GM23338 (cell line): ENCODE data around the gene MYO3B. TPM values are rescaled to one million over a fixed set of nuclear protein-coding genes. Genes with fewer than 3 reads are reported as not detected.

Experiments used
- ATAC-seq: fragments of 200-7000 bp; cut with Tn5 transposase; 3 replicates; pipeline ENCODE4 v1.9.1; 2020
- DNase-seq: peaks from one replicate; pipeline ENCODE4 v3.0.0-alpha.2; 2015; ENCODE audit warnings: low spot score
- H2AFZ ChIP-seq: fragments of 200-600 bp; sonication (generic); 2 replicates; pipeline ENCODE4 v1.8.0; 2016; ENCODE audit warnings: antibody characterized with exemption, mild to moderate bottlenecking, moderate library complexity
- H3F3A ChIP-seq: fragments of 200-600 bp; sonication (generic); replicated peaks from 2 replicates; pipeline ENCODE4 v1.8.0; 2017; ENCODE audit warnings: antibody characterized with exemption, mixed run types, low read depth
- H3K27ac ChIP-seq: fragments of 200-600 bp; sonication (generic); 2 replicates; pipeline ENCODE4 v1.6.1; 2016; ENCODE audit warnings: low read depth
- H3K27me3 ChIP-seq: fragments of 200-600 bp; sonication (generic); 2 replicates; pipeline ENCODE4 v1.8.0; 2016; ENCODE audit warnings: mild to moderate bottlenecking, mixed run types, moderate library complexity; ENCODE audit not compliant: insufficient read depth
- H3K36me3 ChIP-seq: fragments of 200-600 bp; sonication (generic); 2 replicates; pipeline ENCODE4 v1.8.0; 2016; ENCODE audit warnings: mild to moderate bottlenecking; ENCODE audit not compliant: insufficient read depth
- H3K4me1 ChIP-seq: fragments of 200-600 bp; sonication (generic); 2 replicates; pipeline ENCODE4 v1.8.0; 2016; ENCODE audit warnings: mild to moderate bottlenecking, moderate library complexity; ENCODE audit not compliant: insufficient read depth
- H3K4me2 ChIP-seq: fragments of 200-600 bp; sonication (generic); 2 replicates; pipeline ENCODE4 v1.7.1; 2017; ENCODE audit warnings: mixed run types
- H3K4me3 ChIP-seq: fragments of 200-600 bp; sonication (generic); 2 replicates; pipeline ENCODE4 v1.6.1; 2016; ENCODE audit warnings: mixed run types
- H3K79me2 ChIP-seq: fragments of 200-600 bp; sonication (generic); replicated peaks from 2 replicates; pipeline ENCODE4 v1.8.0; 2017; ENCODE audit warnings: mild to moderate bottlenecking; ENCODE audit not compliant: insufficient read depth
- H3K9me2 ChIP-seq: fragments of 200-600 bp; sonication (generic); 2 replicates; pipeline ENCODE4 v1.8.0; 2017; ENCODE audit not compliant: insufficient read depth
- H4K20me1 ChIP-seq: fragments of 200-600 bp; sonication (generic); replicated peaks from 2 replicates; pipeline ENCODE4 v1.8.0; 2017; ENCODE audit warnings: mild to moderate bottlenecking; ENCODE audit not compliant: insufficient read depth
- H3K27ac Mint-ChIP-seq: 2 replicates; pipeline ENCODE4 v1.8.0; 2020; ENCODE audit warnings: inconsistent platforms, mild to moderate bottlenecking, moderate library complexity, mixed read lengths
- H3K27me3 Mint-ChIP-seq: 3 replicates; pipeline ENCODE4 v1.8.0; 2022; ENCODE audit warnings: low read depth, mild to moderate bottlenecking, moderate library complexity, mixed read lengths, inconsistent platforms; ENCODE audit not compliant: insufficient read depth, poor library complexity
- H3K36me3 Mint-ChIP-seq: 3 replicates; pipeline ENCODE4 v1.8.0; 2021; ENCODE audit warnings: low read depth, mild to moderate bottlenecking, inconsistent platforms, moderate library complexity, mixed read lengths
- H3K4me1 Mint-ChIP-seq: 3 replicates; pipeline ENCODE4 v1.8.0; 2020; ENCODE audit warnings: mild to moderate bottlenecking, inconsistent platforms, mixed read lengths
- H3K4me3 Mint-ChIP-seq: 3 replicates; pipeline ENCODE4 v1.8.0; 2021; ENCODE audit warnings: moderate library complexity, mild to moderate bottlenecking, inconsistent platforms, mixed read lengths
- H3K9me3 Mint-ChIP-seq: 3 replicates; pipeline ENCODE4 v1.8.0; 2020; ENCODE audit warnings: moderate library complexity, mild to moderate bottlenecking, inconsistent platforms, mixed read lengths
- CREB1 ChIP-seq: fragments of 250-450 bp; sonication (Bioruptor Pico); IDR thresholded peaks from 2 replicates; pipeline ENCODE4 v1.5.0; 2020; ENCODE audit warnings: low read depth, mild to moderate bottlenecking, moderate library complexity
- EZH2 ChIP-seq: fragments of 200-600 bp; sonication (generic); IDR thresholded peaks from one replicate; pipeline ENCODE4 v1.8.0; 2017; ENCODE audit warnings: antibody characterized with exemption, mild to moderate bottlenecking, low read depth; ENCODE audit not compliant: unreplicated experiment
- EZH2phosphoT487 ChIP-seq: fragments of 200-600 bp; sonication (generic); IDR thresholded peaks from one replicate; pipeline ENCODE4 v1.8.1; 2018; ENCODE audit warnings: antibody characterized with exemption; ENCODE audit not compliant: unreplicated experiment
- JUNB ChIP-seq: IDR thresholded peaks from one replicate; pipeline ENCODE4 v1.6.1; 2016; ENCODE audit warnings: antibody characterized with exemption; ENCODE audit not compliant: unreplicated experiment
- NANOG ChIP-seq: IDR thresholded peaks from 2 replicates; pipeline ENCODE4 v1.6.1; 2016; ENCODE audit warnings: antibody characterized with exemption, borderline replicate concordance
- POLR2AphosphoS5 ChIP-seq: IDR thresholded peaks from 2 replicates; pipeline ENCODE4 v1.6.1; 2016; ENCODE audit warnings: antibody characterized with exemption, low read depth
- STAT1 ChIP-seq: IDR thresholded peaks from one replicate; pipeline ENCODE4 v1.6.1; 2016; ENCODE audit warnings: antibody characterized with exemption; ENCODE audit not compliant: unreplicated experiment
- ZNF331 ChIP-seq: fragments of 250-450 bp; sonication (Bioruptor Pico); IDR thresholded peaks from 2 replicates; pipeline ENCODE4 v1.5.0; 2020; ENCODE audit warnings: low read depth, mild to moderate bottlenecking, moderate library complexity
- polyA plus RNA-seq: library from polyadenylated mRNA; unstranded; fragments of >200 nt; fragmentation: Nextera tagmentation; extraction: Ambion mirVana; gene quantifications from 2 replicates; pipeline ENCODE4 v1.2.1, GENCODE V29; 2016
- total RNA-seq: library from RNA; depleted of rRNA; stranded (reverse); fragments of >200 nt; shearing (Covaris generic); gene quantifications from 2 replicates; pipeline ENCODE4 v1.2.3, GENCODE V29; 2014
- TF ChIP-seq, protein P1 (sequence below): fragments of 250-450 bp; sonication (Bioruptor Pico); IDR thresholded peaks from 2 replicates; pipeline ENCODE4 v1.5.0; 2020; ENCODE audit warnings: mild to moderate bottlenecking, moderate library complexity
- TF ChIP-seq, protein P2 (sequence below): IDR thresholded peaks from one replicate; pipeline ENCODE4 v1.6.1; 2018; ENCODE audit warnings: antibody characterized with exemption; ENCODE audit not compliant: unreplicated experiment
- TF ChIP-seq, protein P3 (sequence below): IDR thresholded peaks from 2 replicates; pipeline ENCODE4 v1.6.1; 2016; ENCODE audit warnings: antibody characterized with exemption
- TF ChIP-seq, protein P4 (sequence below), 2 experiments: fragments of 200-600 bp in 1 of 2; sonication (generic) in 1 of 2; conservative IDR thresholded peaks; 2 replicates each; pipeline versions ENCODE4 v1.5.1 to v1.6.1; 2016 to 2017; ENCODE audit warnings: antibody characterized with exemption in 2 of 2, low read depth in 2 of 2, mild to moderate bottlenecking in 2 of 2, moderate library complexity in 1 of 2

Gene MYO3B
- total and polyA plus RNA-seq, 2 experiments from 2014 or later = 0.42 TPM; not detected in 1

DNA sequence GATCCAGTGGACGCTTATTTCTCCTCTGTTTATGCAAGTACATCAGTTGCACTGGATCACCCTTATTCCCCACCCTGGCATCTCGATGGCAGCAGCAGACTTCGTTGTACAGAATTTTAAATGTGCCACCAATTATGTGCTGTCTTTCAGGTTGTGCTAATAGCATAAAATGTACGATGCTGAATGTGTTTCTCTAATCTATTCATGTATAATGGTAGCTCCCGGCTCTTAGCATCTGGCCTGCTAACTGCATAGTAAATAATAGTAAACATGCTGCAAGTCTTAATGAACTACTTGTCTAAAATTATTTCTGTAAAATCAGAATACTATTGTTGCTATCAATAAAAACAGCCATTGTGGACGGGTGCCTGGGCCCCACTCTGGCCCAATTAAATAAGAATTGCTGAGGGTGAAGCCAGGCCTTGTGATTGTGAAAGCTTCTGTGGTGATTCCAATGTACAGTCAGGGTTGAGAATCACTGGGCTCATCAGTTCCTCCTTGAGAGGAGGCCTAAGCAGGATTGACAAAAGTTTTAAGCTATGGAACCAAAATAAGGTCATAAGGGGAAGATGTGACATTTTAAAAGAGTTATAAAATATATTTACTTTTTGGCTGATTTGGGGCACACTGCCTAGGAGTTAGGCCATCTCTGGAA is 14.4 kb upstream of the MYO3B start:
- Histone ChIP-seq H3K27ac (no peak overlapping the region), H2AFZ (no peak overlapping the region), H3K4me3 (no peak overlapping the region), H3K27me3 (no peaks in the 10 kb centered on the region), H3K36me3 (no peaks in the 10 kb centered on the region), H3K4me2 (no peak overlapping the region), H3K9me2 (0 out of 2 replicates have a peak, but pooled peaks cover 4% of the 10 kb centered on the region), H3K4me1 (peaks cover 10% of the 10 kb centered on the region; the same call in 1 of the 2 replicates), H3F3A (no peaks in the 10 kb centered on the region), H4K20me1 (no peaks in the 10 kb centered on the region), H3K79me2 (no peaks in the 10 kb centered on the region)
- H3K27me3 Mint-ChIP-seq = peaks cover 3% of the 10 kb centered on the region
- no peaks in the 10 kb centered on the region for H3K9me3 Mint-ChIP-seq
- H3K36me3 Mint-ChIP-seq = no peaks in the 10 kb centered on the region
- ATAC-seq = no peak
- H3K4me3 Mint-ChIP-seq = no peak overlapping the region
- no peak for DNase-seq
- TF ChIP-seq STAT1 (no peak), EZH2 (no peak), POLR2AphosphoS5 (no peak), EZH2phosphoT487 (no peak), CREB1 (CRISPR knock-in tag) (no peak), JUNB (no peak), NANOG (no peak), ZNF331 (CRISPR knock-in tag) (no peak)
- TF ChIP-seq, protein P1, sequence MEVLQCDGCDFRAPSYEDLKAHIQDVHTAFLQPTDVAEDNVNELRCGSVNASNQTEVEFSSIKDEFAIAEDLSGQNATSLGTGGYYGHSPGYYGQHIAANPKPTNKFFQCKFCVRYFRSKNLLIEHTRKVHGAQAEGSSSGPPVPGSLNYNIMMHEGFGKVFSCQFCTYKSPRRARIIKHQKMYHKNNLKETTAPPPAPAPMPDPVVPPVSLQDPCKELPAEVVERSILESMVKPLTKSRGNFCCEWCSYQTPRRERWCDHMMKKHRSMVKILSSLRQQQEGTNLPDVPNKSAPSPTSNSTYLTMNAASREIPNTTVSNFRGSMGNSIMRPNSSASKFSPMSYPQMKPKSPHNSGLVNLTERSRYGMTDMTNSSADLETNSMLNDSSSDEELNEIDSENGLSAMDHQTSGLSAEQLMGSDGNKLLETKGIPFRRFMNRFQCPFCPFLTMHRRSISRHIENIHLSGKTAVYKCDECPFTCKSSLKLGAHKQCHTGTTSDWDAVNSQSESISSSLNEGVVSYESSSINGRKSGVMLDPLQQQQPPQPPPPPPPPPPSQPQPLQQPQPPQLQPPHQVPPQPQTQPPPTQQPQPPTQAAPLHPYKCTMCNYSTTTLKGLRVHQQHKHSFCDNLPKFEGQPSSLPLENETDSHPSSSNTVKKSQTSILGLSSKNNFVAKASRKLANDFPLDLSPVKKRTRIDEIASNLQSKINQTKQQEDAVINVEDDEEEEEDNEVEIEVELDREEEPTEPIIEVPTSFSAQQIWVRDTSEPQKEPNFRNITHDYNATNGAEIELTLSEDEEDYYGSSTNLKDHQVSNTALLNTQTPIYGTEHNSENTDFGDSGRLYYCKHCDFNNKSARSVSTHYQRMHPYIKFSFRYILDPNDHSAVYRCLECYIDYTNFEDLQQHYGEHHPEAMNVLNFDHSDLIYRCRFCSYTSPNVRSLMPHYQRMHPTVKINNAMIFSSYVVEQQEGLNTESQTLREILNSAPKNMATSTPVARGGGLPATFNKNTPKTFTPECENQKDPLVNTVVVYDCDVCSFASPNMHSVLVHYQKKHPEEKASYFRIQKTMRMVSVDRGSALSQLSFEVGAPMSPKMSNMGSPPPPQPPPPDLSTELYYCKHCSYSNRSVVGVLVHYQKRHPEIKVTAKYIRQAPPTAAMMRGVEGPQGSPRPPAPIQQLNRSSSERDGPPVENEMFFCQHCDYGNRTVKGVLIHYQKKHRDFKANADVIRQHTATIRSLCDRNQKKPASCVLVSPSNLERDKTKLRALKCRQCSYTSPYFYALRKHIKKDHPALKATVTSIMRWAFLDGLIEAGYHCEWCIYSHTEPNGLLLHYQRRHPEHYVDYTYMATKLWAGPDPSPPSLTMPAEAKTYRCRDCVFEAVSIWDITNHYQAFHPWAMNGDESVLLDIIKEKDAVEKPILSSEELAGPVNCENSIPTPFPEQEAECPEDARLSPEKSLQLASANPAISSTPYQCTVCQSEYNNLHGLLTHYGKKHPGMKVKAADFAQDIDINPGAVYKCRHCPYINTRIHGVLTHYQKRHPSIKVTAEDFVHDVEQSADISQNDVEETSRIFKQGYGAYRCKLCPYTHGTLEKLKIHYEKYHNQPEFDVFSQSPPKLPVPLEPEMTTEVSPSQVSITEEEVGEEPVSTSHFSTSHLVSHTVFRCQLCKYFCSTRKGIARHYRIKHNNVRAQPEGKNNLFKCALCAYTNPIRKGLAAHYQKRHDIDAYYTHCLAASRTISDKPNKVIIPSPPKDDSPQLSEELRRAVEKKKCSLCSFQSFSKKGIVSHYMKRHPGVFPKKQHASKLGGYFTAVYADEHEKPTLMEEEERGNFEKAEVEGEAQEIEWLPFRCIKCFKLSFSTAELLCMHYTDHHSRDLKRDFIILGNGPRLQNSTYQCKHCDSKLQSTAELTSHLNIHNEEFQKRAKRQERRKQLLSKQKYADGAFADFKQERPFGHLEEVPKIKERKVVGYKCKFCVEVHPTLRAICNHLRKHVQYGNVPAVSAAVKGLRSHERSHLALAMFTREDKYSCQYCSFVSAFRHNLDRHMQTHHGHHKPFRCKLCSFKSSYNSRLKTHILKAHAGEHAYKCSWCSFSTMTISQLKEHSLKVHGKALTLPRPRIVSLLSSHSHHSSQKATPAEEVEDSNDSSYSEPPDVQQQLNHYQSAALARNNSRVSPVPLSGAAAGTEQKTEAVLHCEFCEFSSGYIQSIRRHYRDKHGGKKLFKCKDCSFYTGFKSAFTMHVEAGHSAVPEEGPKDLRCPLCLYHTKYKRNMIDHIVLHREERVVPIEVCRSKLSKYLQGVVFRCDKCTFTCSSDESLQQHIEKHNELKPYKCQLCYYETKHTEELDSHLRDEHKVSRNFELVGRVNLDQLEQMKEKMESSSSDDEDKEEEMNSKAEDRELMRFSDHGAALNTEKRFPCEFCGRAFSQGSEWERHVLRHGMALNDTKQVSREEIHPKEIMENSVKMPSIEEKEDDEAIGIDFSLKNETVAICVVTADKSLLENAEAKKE (CRISPR knock-in tag) = no peak
- TF ChIP-seq, protein P2, sequence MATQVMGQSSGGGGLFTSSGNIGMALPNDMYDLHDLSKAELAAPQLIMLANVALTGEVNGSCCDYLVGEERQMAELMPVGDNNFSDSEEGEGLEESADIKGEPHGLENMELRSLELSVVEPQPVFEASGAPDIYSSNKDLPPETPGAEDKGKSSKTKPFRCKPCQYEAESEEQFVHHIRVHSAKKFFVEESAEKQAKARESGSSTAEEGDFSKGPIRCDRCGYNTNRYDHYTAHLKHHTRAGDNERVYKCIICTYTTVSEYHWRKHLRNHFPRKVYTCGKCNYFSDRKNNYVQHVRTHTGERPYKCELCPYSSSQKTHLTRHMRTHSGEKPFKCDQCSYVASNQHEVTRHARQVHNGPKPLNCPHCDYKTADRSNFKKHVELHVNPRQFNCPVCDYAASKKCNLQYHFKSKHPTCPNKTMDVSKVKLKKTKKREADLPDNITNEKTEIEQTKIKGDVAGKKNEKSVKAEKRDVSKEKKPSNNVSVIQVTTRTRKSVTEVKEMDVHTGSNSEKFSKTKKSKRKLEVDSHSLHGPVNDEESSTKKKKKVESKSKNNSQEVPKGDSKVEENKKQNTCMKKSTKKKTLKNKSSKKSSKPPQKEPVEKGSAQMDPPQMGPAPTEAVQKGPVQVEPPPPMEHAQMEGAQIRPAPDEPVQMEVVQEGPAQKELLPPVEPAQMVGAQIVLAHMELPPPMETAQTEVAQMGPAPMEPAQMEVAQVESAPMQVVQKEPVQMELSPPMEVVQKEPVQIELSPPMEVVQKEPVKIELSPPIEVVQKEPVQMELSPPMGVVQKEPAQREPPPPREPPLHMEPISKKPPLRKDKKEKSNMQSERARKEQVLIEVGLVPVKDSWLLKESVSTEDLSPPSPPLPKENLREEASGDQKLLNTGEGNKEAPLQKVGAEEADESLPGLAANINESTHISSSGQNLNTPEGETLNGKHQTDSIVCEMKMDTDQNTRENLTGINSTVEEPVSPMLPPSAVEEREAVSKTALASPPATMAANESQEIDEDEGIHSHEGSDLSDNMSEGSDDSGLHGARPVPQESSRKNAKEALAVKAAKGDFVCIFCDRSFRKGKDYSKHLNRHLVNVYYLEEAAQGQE = no peak
- TF ChIP-seq, protein P3, sequence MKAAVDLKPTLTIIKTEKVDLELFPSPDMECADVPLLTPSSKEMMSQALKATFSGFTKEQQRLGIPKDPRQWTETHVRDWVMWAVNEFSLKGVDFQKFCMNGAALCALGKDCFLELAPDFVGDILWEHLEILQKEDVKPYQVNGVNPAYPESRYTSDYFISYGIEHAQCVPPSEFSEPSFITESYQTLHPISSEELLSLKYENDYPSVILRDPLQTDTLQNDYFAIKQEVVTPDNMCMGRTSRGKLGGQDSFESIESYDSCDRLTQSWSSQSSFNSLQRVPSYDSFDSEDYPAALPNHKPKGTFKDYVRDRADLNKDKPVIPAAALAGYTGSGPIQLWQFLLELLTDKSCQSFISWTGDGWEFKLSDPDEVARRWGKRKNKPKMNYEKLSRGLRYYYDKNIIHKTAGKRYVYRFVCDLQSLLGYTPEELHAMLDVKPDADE = no peak
- TF ChIP-seq, protein P4, sequence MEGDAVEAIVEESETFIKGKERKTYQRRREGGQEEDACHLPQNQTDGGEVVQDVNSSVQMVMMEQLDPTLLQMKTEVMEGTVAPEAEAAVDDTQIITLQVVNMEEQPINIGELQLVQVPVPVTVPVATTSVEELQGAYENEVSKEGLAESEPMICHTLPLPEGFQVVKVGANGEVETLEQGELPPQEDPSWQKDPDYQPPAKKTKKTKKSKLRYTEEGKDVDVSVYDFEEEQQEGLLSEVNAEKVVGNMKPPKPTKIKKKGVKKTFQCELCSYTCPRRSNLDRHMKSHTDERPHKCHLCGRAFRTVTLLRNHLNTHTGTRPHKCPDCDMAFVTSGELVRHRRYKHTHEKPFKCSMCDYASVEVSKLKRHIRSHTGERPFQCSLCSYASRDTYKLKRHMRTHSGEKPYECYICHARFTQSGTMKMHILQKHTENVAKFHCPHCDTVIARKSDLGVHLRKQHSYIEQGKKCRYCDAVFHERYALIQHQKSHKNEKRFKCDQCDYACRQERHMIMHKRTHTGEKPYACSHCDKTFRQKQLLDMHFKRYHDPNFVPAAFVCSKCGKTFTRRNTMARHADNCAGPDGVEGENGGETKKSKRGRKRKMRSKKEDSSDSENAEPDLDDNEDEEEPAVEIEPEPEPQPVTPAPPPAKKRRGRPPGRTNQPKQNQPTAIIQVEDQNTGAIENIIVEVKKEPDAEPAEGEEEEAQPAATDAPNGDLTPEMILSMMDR (conservative IDR thresholded peaks at IDR 0.05; ENCODE audit: low read depth in 2 of 2) = no peak
- no peak overlapping the region for H3K27ac Mint-ChIP-seq
- H3K4me1 Mint-ChIP-seq = peaks cover 7% of the 10 kb centered on the region; the same call in 2 of the 3 replicates
